HCT116 (cell line): ENCODE results near the gene FAM32A. TPM values are rescaled to one million over a fixed set of nuclear protein-coding genes. Genes with fewer than 3 reads are reported as not detected.

Experiments used
- ATAC-seq: fragments of 200-7000 bp; cut with Tn5 transposase; 2 replicates; pipeline ENCODE4 v1.9.1; 2020; ENCODE audit warnings: mild to moderate bottlenecking, moderate library complexity
- BruUV-seq: library from RNA; stranded (reverse); fragments of 400-500 nt; replicated peaks from 2 replicates; lab custom pipeline; 2021; lab: Mats Ljungman, UMichigan
- CTCF ChIA-PET: fragments of 300-600 bp; sonication (Branson Sonifier 250); formaldehyde crosslinking; loops from one replicate; lab custom pipeline; 2021; ENCODE audit warnings: antibody characterized with exemption; lab: Charles Lee
- POLR2A ChIA-PET: fragments of 300-600, 350-600 bp; sonication (Branson Sonifier 250); formaldehyde crosslinking; loops from one replicate; lab custom pipeline; 2021; ENCODE audit warnings: antibody characterized with exemption; lab: Charles Lee
- RAD21 ChIA-PET, 2 experiments: fragments of 300-600 bp; sonication (Branson Sonifier 250); formaldehyde crosslinking; loops; one replicate each; lab custom pipeline; 2023; ENCODE audit warnings: low total read pairs in 2 of 2; ENCODE audit not compliant: uncharacterized antibody in 2 of 2, unreplicated experiment in 2 of 2, low non-redundant PET in 1 of 2; lab: Charles Lee
- DNase-seq: peaks from one replicate; pipeline ENCODE4 v3.0.0-alpha.2; 2010; ENCODE audit warnings: low read depth, low spot score
- H2AFZ ChIP-seq: fragments of 200-600 bp; shearing (Covaris generic), sonication (generic); 2 replicates; pipeline ENCODE4 v1.6.1; 2017; ENCODE audit warnings: low read depth, mixed run types, mixed read lengths, antibody characterized with exemption, low read length; ENCODE audit not compliant: poor library complexity, severe bottlenecking
- H3K27ac ChIP-seq: 2 replicates; pipeline ENCODE4 v1.5.1; 2012; ENCODE audit warnings: low read depth, low read length
- H3K27me3 ChIP-seq: fragments of 200-600 bp; sonication (generic); 2 replicates; pipeline ENCODE4 v1.6.1; 2016; ENCODE audit warnings: mixed run types, low read length, mixed read lengths; ENCODE audit not compliant: insufficient read depth
- H3K36me3 ChIP-seq, 2 experiments: fragments of 200-500 bp in 1 of 2; fragments of 200-600 bp in 1 of 2; sonication (Bioruptor generic) in 1 of 2; sonication (generic) in 1 of 2; 2 replicates each; pipeline versions ENCODE4 v1.5.1 to v1.6.1; 2014 to 2016; ENCODE audit warnings: low read length in 2 of 2, inconsistent platforms in 1 of 2, mixed read lengths in 1 of 2, mixed run types in 1 of 2; ENCODE audit not compliant: insufficient read depth in 2 of 2, control insufficient read depth in 1 of 2
- H3K4me1 ChIP-seq, 2 experiments: fragments of 200-600 bp in 1 of 2; sonication (generic) in 1 of 2; 2 replicates each; pipeline versions ENCODE4 v1.5.1 to v1.6.1; 2012 to 2017; ENCODE audit warnings: low read length in 2 of 2, inconsistent platforms in 1 of 2, mild to moderate bottlenecking in 1 of 2, mixed read lengths in 1 of 2, mixed run types in 1 of 2, moderate library complexity in 1 of 2; ENCODE audit not compliant: insufficient read depth in 2 of 2, control insufficient read depth in 1 of 2
- H3K4me2 ChIP-seq: fragments of 200-600 bp; sonication (generic); 2 replicates; pipeline ENCODE4 v1.6.1; 2017; ENCODE audit warnings: mixed run types, low read length, mixed read lengths
- H3K4me3 ChIP-seq, 2 experiments: fragments of 200-600 bp in 1 of 2; sonication (generic) in 1 of 2; replicated peaks in 1 of 2; 2 replicates each; pipeline ENCODE4 v1.5.1; 2011 to 2016; ENCODE audit warnings: low read length in 2 of 2, control low read depth in 1 of 2, low read depth in 1 of 2, mild to moderate bottlenecking in 1 of 2, mixed read lengths in 1 of 2, mixed run types in 1 of 2
- H3K79me2 ChIP-seq: fragments of 200-600 bp; sonication (generic); 2 replicates; pipeline ENCODE4 v1.6.1; 2017; ENCODE audit warnings: mild to moderate bottlenecking, mixed run types, low read length, moderate library complexity, mixed read lengths; ENCODE audit not compliant: insufficient read depth
- H3K9ac ChIP-seq: fragments of 200-600 bp; sonication (generic); 2 replicates; pipeline ENCODE4 v1.6.1; 2016; ENCODE audit warnings: low read length, mixed read lengths
- H3K9me2 ChIP-seq: fragments of 200-600 bp; sonication (generic), shearing (Covaris generic); 2 replicates; pipeline ENCODE4 v1.6.1; 2017; ENCODE audit warnings: mixed run types, mild to moderate bottlenecking, moderate library complexity; ENCODE audit not compliant: insufficient read depth
- H3K9me3 ChIP-seq, 2 experiments: fragments of 200-500 bp in 1 of 2; fragments of 200-600 bp in 1 of 2; sonication (Bioruptor generic) in 1 of 2; sonication (generic) in 1 of 2; 2 replicates each; pipeline ENCODE4 v1.6.1; 2014 to 2017; ENCODE audit warnings: low read length in 2 of 2, mixed read lengths in 2 of 2, inconsistent platforms in 1 of 2, low read depth in 1 of 2, mild to moderate bottlenecking in 1 of 2, mixed run types in 1 of 2, moderate library complexity in 1 of 2; ENCODE audit not compliant: control insufficient read depth in 1 of 2, insufficient read depth in 1 of 2
- H4K20me1 ChIP-seq: fragments of 200-600 bp; sonication (generic), shearing (Covaris generic); 2 replicates; pipeline ENCODE4 v1.6.1; 2017; ENCODE audit warnings: mixed run types, mild to moderate bottlenecking, moderate library complexity; ENCODE audit not compliant: insufficient read depth
- EGR1 ChIP-seq: IDR thresholded peaks from 2 replicates; pipeline ENCODE4 v1.6.1; 2012; ENCODE audit warnings: low read depth
- FOSL1 ChIP-seq: IDR thresholded peaks from 2 replicates; pipeline ENCODE4 v1.6.1; 2012; ENCODE audit warnings: low read depth
- intact Hi-C: fragments of 100-400 bp; cut with micrococcal nuclease; formaldehyde crosslinking; loops from 2 replicates; pipeline ENCODE4 v1.10.0; 2022
- total RNA-seq: library from RNA; stranded (reverse); gene quantifications from one replicate; pipeline ENCODE4 v1.2.1, GENCODE V29; 2021; ENCODE audit not compliant: unreplicated experiment
- TF ChIP-seq, protein P1 (sequence below): IDR thresholded peaks from 2 replicates; pipeline ENCODE4 v1.6.1; 2012; ENCODE audit warnings: low read depth
- TF ChIP-seq, protein P2 (sequence below): IDR thresholded peaks from 2 replicates; pipeline ENCODE4 v1.6.1; 2011; ENCODE audit warnings: mild to moderate bottlenecking, low read length, moderate library complexity; ENCODE audit not compliant: insufficient replicate concordance; ENCODE audit errors: extremely low read depth

The FAM32A gene
- total RNA-seq, 1 experiment from 2014 or later, result 61.3 TPM

- CTCF ChIA-PET, result no interaction called here
- no peaks in the 10 kb centered on the region for H4K20me1 ChIP-seq
- RAD21 ChIA-PET, result no interaction called here
- H3K9me3 ChIP-seq, result no peaks in the 10 kb centered on the region
- H3K36me3 ChIP-seq, result peaks cover 0 to 5% of the 10 kb centered on the region in 2 experiments; a peak in 1 of 4 replicates
- H3K79me2 ChIP-seq, result no peaks in the 10 kb centered on the region
- BruUV-seq, result no TSS peak
- H3K4me2 ChIP-seq, result no peak overlapping the region
- H3K27me3 ChIP-seq, result no peaks in the 10 kb centered on the region
- H3K4me1 ChIP-seq, result no peaks in the 10 kb centered on the region
- POLR2A ChIA-PET, result no interaction called here
- no peak overlapping the region for H3K27ac ChIP-seq
- no peak overlapping the region for H2AFZ ChIP-seq
- DNase-seq, result no peak
- H3K9me2 ChIP-seq, result no peaks in the 10 kb centered on the region
- TF ChIP-seq, protein P1, sequence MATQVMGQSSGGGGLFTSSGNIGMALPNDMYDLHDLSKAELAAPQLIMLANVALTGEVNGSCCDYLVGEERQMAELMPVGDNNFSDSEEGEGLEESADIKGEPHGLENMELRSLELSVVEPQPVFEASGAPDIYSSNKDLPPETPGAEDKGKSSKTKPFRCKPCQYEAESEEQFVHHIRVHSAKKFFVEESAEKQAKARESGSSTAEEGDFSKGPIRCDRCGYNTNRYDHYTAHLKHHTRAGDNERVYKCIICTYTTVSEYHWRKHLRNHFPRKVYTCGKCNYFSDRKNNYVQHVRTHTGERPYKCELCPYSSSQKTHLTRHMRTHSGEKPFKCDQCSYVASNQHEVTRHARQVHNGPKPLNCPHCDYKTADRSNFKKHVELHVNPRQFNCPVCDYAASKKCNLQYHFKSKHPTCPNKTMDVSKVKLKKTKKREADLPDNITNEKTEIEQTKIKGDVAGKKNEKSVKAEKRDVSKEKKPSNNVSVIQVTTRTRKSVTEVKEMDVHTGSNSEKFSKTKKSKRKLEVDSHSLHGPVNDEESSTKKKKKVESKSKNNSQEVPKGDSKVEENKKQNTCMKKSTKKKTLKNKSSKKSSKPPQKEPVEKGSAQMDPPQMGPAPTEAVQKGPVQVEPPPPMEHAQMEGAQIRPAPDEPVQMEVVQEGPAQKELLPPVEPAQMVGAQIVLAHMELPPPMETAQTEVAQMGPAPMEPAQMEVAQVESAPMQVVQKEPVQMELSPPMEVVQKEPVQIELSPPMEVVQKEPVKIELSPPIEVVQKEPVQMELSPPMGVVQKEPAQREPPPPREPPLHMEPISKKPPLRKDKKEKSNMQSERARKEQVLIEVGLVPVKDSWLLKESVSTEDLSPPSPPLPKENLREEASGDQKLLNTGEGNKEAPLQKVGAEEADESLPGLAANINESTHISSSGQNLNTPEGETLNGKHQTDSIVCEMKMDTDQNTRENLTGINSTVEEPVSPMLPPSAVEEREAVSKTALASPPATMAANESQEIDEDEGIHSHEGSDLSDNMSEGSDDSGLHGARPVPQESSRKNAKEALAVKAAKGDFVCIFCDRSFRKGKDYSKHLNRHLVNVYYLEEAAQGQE, result no peak
- TF ChIP-seq EGR1 (no peak), FOSL1 (no peak)
- TF ChIP-seq, protein P2, sequence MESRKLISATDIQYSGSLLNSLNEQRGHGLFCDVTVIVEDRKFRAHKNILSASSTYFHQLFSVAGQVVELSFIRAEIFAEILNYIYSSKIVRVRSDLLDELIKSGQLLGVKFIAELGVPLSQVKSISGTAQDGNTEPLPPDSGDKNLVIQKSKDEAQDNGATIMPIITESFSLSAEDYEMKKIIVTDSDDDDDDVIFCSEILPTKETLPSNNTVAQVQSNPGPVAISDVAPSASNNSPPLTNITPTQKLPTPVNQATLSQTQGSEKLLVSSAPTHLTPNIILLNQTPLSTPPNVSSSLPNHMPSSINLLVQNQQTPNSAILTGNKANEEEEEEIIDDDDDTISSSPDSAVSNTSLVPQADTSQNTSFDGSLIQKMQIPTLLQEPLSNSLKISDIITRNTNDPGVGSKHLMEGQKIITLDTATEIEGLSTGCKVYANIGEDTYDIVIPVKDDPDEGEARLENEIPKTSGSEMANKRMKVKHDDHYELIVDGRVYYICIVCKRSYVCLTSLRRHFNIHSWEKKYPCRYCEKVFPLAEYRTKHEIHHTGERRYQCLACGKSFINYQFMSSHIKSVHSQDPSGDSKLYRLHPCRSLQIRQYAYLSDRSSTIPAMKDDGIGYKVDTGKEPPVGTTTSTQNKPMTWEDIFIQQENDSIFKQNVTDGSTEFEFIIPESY, result no peak
- intact Hi-C loops, result no loop called here
- no peak overlapping the region for H3K9ac ChIP-seq
- H3K4me3 ChIP-seq, result no peak overlapping the region
- peak; percentile 19; the same call in 1 of the 2 replicates for ATAC-seq
Measured at GRCh38 chr19:16235811-16236652, 50.8 kb downstream of the FAM32A start.

Other genes with a start within 250 kb of the FAM32A start
- gene OR10H4, start 236.4 kb upstream of the FAM32A start, total RNA-seq, result not detected
- 275 TPM for gene TPM4, start 108.9 kb upstream of the FAM32A start, total RNA-seq
- gene RAB8A, start 73.5 kb upstream of the FAM32A start, total RNA-seq, result 116 TPM
- 21.4 TPM for gene HSH2D, start 41.7 kb upstream of the FAM32A start, total RNA-seq
- gene CIB3, start 11.9 kb upstream of the FAM32A start, total RNA-seq, result not detected
- 50.0 TPM for gene AP1M1, start 12.5 kb downstream of the FAM32A start, total RNA-seq
- 39.4 TPM for gene KLF2, start 139.4 kb downstream of the FAM32A start, total RNA-seq